ENCODE measurements around the gene GRIA4.

GRIA4 gene

GRCh38 chr11:105923252-105923651, 313.4 kb downstream of the GRIA4 start:
- H2BK5ac ChIP-seq (ENCODE audit: low read depth, low read length, poor library complexity, severe bottlenecking), result no peak overlapping the region
- H2AK5ac ChIP-seq (ENCODE audit: low read length, severe bottlenecking), result no peak overlapping the region
- H3K23ac ChIP-seq (ENCODE audit: low read length in 2 of 2), result no peak overlapping the region
- H4K91ac ChIP-seq (ENCODE audit: low read length), result no peak overlapping the region
- H3K14ac ChIP-seq (ENCODE audit: low read length in 2 of 2), result no peak overlapping the region
- no peak overlapping the region for H3K4ac ChIP-seq (ENCODE audit: low read depth in 1 of 2, low read length in 2 of 2)
- H3K4me3 ChIP-seq (ENCODE audit: insufficient read depth in 1 of 2, low read depth in 1 of 2, low read length in 2 of 2), result no peak overlapping the region
- no peaks in the 10 kb centered on the region for H3K4me1 ChIP-seq (ENCODE audit: control insufficient read depth, insufficient read depth, low read depth, low read length)
- H3K18ac ChIP-seq (ENCODE audit: low read depth in 1 of 2, low read length in 2 of 2), result no peak overlapping the region
- no peak for DNase-seq
- no peak overlapping the region for H2BK15ac ChIP-seq (ENCODE audit: low read depth, poor library complexity, severe bottlenecking)
- H3K79me1 ChIP-seq (replicated peaks; ENCODE audit: low read length, poor library complexity, severe bottlenecking), result no peaks in the 10 kb centered on the region
- no peak overlapping the region for H4K8ac ChIP-seq (ENCODE audit: low read length)
- no CpG with 5 or more reads among the region's 2 CpGs for WGBS
- no peaks in the 10 kb centered on the region for H3K9me3 ChIP-seq (ENCODE audit: control insufficient read depth, low read length)
- H2BK120ac ChIP-seq (ENCODE audit: low read depth, low read length), result no peak overlapping the region
- H3K27ac ChIP-seq (ENCODE audit: low read length, poor library complexity, severe bottlenecking), result no peak overlapping the region
- H3K9ac ChIP-seq (ENCODE audit: low read length), result no peak overlapping the region
- H3K4me2 ChIP-seq (ENCODE audit: low read length, poor library complexity, severe bottlenecking), result no peak overlapping the region
- no peaks in the 10 kb centered on the region for H3K27me3 ChIP-seq (ENCODE audit: control insufficient read depth in 1 of 2, insufficient read depth in 1 of 2, low read length in 2 of 2)
- H3K36me3 ChIP-seq (ENCODE audit: control insufficient read depth in 1 of 2, insufficient read depth in 2 of 2, low read depth in 1 of 2, low read length in 2 of 2), result no peaks in the 10 kb centered on the region
- H2BK12ac ChIP-seq (ENCODE audit: low read length in 2 of 2), result no peak overlapping the region
- H2AFZ ChIP-seq (ENCODE audit: low read depth, low read length), result no peak overlapping the region

GRCh38 chr11:105923807-105924206, 313.9 kb downstream of the GRIA4 start:
- Histone ChIP-seq H3K4me2 (ENCODE audit: low read length, poor library complexity, severe bottlenecking) (no peak overlapping the region), H4K8ac (ENCODE audit: low read length) (no peak overlapping the region), H2AK5ac (ENCODE audit: low read length, severe bottlenecking) (no peak overlapping the region), H3K4ac (ENCODE audit: low read depth in 1 of 2, low read length in 2 of 2) (no peak overlapping the region), H3K4me1 (ENCODE audit: control insufficient read depth, insufficient read depth, low read depth, low read length) (no peaks in the 10 kb centered on the region), H3K18ac (ENCODE audit: low read depth in 1 of 2, low read length in 2 of 2) (no peak overlapping the region), H2BK12ac (ENCODE audit: low read length in 2 of 2) (no peak overlapping the region), H3K36me3 (ENCODE audit: control insufficient read depth in 1 of 2, insufficient read depth in 2 of 2, low read depth in 1 of 2, low read length in 2 of 2) (no peaks in the 10 kb centered on the region), H3K9ac (ENCODE audit: low read length) (no peak overlapping the region), H3K14ac (ENCODE audit: low read length in 2 of 2) (no peak overlapping the region), H3K79me1 (replicated peaks; ENCODE audit: low read length, poor library complexity, severe bottlenecking) (no peaks in the 10 kb centered on the region), H2AFZ (ENCODE audit: low read depth, low read length) (no peak overlapping the region), H2BK5ac (ENCODE audit: low read depth, low read length, poor library complexity, severe bottlenecking) (no peak overlapping the region), H2BK15ac (ENCODE audit: low read depth, poor library complexity, severe bottlenecking) (no peak overlapping the region), H3K27me3 (ENCODE audit: control insufficient read depth in 1 of 2, insufficient read depth in 1 of 2, low read length in 2 of 2) (no peaks in the 10 kb centered on the region), H4K91ac (ENCODE audit: low read length) (no peak overlapping the region), H3K27ac (ENCODE audit: low read length, poor library complexity, severe bottlenecking) (no peak overlapping the region), H2BK120ac (ENCODE audit: low read depth, low read length) (no peak overlapping the region), H3K9me3 (ENCODE audit: control insufficient read depth, low read length) (no peaks in the 10 kb centered on the region), H3K23ac (ENCODE audit: low read length in 2 of 2) (no peak overlapping the region), H3K4me3 (ENCODE audit: insufficient read depth in 1 of 2, low read depth in 1 of 2, low read length in 2 of 2) (no peak overlapping the region)
- no peak for DNase-seq
- WGBS, result 100% methylated on average over 2 of the region's 3 CpGs

- Histone ChIP-seq H3K4ac (ENCODE audit: low read depth in 1 of 2, low read length in 2 of 2) (no peak overlapping the region), H3K23ac (ENCODE audit: low read length in 2 of 2) (no peak overlapping the region), H2BK120ac (ENCODE audit: low read depth, low read length) (no peak overlapping the region), H3K4me3 (ENCODE audit: insufficient read depth in 1 of 2, low read depth in 1 of 2, low read length in 2 of 2) (no peak overlapping the region), H3K9ac (ENCODE audit: low read length) (no peak overlapping the region), H3K79me1 (replicated peaks; ENCODE audit: low read length, poor library complexity, severe bottlenecking) (no peaks in the 10 kb centered on the region), H3K27me3 (ENCODE audit: control insufficient read depth in 1 of 2, insufficient read depth in 1 of 2, low read length in 2 of 2) (no peaks in the 10 kb centered on the region), H3K4me2 (ENCODE audit: low read length, poor library complexity, severe bottlenecking) (no peak overlapping the region), H2BK5ac (ENCODE audit: low read depth, low read length, poor library complexity, severe bottlenecking) (no peak overlapping the region), H3K14ac (ENCODE audit: low read length in 2 of 2) (no peak overlapping the region), H4K8ac (ENCODE audit: low read length) (no peak overlapping the region), H3K27ac (ENCODE audit: low read length, poor library complexity, severe bottlenecking) (no peak overlapping the region), H4K91ac (ENCODE audit: low read length) (no peak overlapping the region), H2BK12ac (ENCODE audit: low read length in 2 of 2) (no peak overlapping the region), H3K4me1 (ENCODE audit: control insufficient read depth, insufficient read depth, low read depth, low read length) (no peaks in the 10 kb centered on the region), H3K9me3 (ENCODE audit: control insufficient read depth, low read length) (no peaks in the 10 kb centered on the region), H3K18ac (ENCODE audit: low read depth in 1 of 2, low read length in 2 of 2) (no peak overlapping the region), H2AK5ac (ENCODE audit: low read length, severe bottlenecking) (no peak overlapping the region), H3K36me3 (ENCODE audit: control insufficient read depth in 1 of 2, insufficient read depth in 2 of 2, low read depth in 1 of 2, low read length in 2 of 2) (no peaks in the 10 kb centered on the region), H2BK15ac (ENCODE audit: low read depth, poor library complexity, severe bottlenecking) (no peak overlapping the region), H2AFZ (ENCODE audit: low read depth, low read length) (no peak overlapping the region)
- WGBS, result 100% methylated on average over 1 of the region's 3 CpGs
- DNase-seq, result no peak
These were observed 319.4 kb downstream of the GRIA4 start for GRCh38 chr11:105929084-105929955.

GRCh38 chr11:105933695-105934094, 323.8 kb downstream of the GRIA4 start:
- H2AK5ac ChIP-seq (ENCODE audit: low read length, severe bottlenecking), result peak overlapping the region; percentile 23
- H3K23ac ChIP-seq (ENCODE audit: low read length in 2 of 2), result no peak overlapping the region
- H2AFZ ChIP-seq (ENCODE audit: low read depth, low read length), result no peak overlapping the region
- no peak overlapping the region for H2BK5ac ChIP-seq (ENCODE audit: low read depth, low read length, poor library complexity, severe bottlenecking)
- H4K8ac ChIP-seq (ENCODE audit: low read length), result no peak overlapping the region
- H3K27ac ChIP-seq (ENCODE audit: low read length, poor library complexity, severe bottlenecking), result no peak overlapping the region
- peaks cover 2% of the 10 kb centered on the region for H3K4me1 ChIP-seq (ENCODE audit: control insufficient read depth, insufficient read depth, low read depth, low read length)
- H3K18ac ChIP-seq (ENCODE audit: low read depth in 1 of 2, low read length in 2 of 2), result no peak overlapping the region
- H2BK15ac ChIP-seq (ENCODE audit: low read depth, poor library complexity, severe bottlenecking), result no peak overlapping the region
- H2BK12ac ChIP-seq (ENCODE audit: low read length in 2 of 2), result peak overlapping the region in 1 of 2 experiments; percentile 84
- H3K14ac ChIP-seq (ENCODE audit: low read length in 2 of 2), result no peak overlapping the region
- H3K79me1 ChIP-seq (replicated peaks; ENCODE audit: low read length, poor library complexity, severe bottlenecking), result no peaks in the 10 kb centered on the region
- H2BK120ac ChIP-seq (ENCODE audit: low read depth, low read length), result no peak overlapping the region
- DNase-seq, result no peak
- H3K36me3 ChIP-seq (ENCODE audit: control insufficient read depth in 1 of 2, insufficient read depth in 2 of 2, low read depth in 1 of 2, low read length in 2 of 2), result no peaks in the 10 kb centered on the region
- no peaks in the 10 kb centered on the region for H3K27me3 ChIP-seq (ENCODE audit: control insufficient read depth in 1 of 2, insufficient read depth in 1 of 2, low read length in 2 of 2)
- H3K4ac ChIP-seq (ENCODE audit: low read depth in 1 of 2, low read length in 2 of 2), result no peak overlapping the region
- no peaks in the 10 kb centered on the region for H3K9me3 ChIP-seq (ENCODE audit: control insufficient read depth, low read length)
- 98% methylated on average over 5 of the region's 6 CpGs for WGBS
- no peak overlapping the region for H3K4me2 ChIP-seq (ENCODE audit: low read length, poor library complexity, severe bottlenecking)
- no peak overlapping the region for H4K91ac ChIP-seq (ENCODE audit: low read length)
- no peak overlapping the region for H3K4me3 ChIP-seq (ENCODE audit: insufficient read depth in 1 of 2, low read depth in 1 of 2, low read length in 2 of 2)
- no peak overlapping the region for H3K9ac ChIP-seq (ENCODE audit: low read length)
